GM23338 (cell line): ENCODE data around the gene RIT2.
"Not testable (repeated sequence)": the region's sequence is repeated elsewhere in the genome, so short reads cannot be mapped to it uniquely, and the experiment has no call there.

ENCODE experiments used
- TF ChIP-seq, protein P1 (sequence below), 2 experiments: fragments of 200-600 bp in 1 of 2; sonication (generic) in 1 of 2; conservative IDR thresholded peaks; 2 replicates each; pipeline versions ENCODE4 v1.5.1 to v1.6.1; 2016 to 2017; ENCODE audit warnings: antibody characterized with exemption in 2 of 2, low read depth in 2 of 2, mild to moderate bottlenecking in 2 of 2, moderate library complexity in 1 of 2
- TF ChIP-seq, protein P2 (sequence below): fragments of 250-450 bp; sonication (Bioruptor Pico); IDR thresholded peaks from 2 replicates; pipeline ENCODE4 v1.5.0; 2020; ENCODE audit warnings: mild to moderate bottlenecking, moderate library complexity

DNA sequence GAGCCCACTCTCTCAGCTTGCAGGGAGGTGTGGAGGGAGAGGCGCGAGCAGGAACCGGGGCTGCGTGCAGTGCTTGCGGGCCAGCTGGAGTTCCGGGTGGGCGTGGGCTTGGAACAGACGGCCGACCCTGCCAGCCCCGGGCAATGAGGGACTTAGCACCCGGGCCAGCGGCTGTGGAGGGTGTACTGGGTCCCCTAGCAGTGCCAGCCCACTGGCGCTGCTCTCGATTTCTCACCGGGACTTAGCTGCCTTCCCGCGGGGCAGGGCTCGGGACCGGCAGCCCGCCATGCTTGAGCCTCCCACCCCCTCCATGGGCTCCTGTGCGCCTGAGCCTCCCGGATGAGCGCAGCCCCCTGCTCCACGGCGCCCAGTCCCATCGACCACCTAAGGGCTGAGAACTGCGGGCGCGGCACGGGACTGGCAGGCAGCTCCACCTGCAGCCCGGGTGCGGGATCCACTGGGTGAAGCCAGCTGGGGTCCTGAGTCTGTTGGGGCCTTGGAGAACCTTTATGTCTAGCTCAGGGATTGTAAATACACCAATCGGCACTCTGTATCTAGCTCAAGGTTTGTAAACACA lies 320.2 kb downstream of the RIT2 start:
- TF ChIP-seq, protein P1, sequence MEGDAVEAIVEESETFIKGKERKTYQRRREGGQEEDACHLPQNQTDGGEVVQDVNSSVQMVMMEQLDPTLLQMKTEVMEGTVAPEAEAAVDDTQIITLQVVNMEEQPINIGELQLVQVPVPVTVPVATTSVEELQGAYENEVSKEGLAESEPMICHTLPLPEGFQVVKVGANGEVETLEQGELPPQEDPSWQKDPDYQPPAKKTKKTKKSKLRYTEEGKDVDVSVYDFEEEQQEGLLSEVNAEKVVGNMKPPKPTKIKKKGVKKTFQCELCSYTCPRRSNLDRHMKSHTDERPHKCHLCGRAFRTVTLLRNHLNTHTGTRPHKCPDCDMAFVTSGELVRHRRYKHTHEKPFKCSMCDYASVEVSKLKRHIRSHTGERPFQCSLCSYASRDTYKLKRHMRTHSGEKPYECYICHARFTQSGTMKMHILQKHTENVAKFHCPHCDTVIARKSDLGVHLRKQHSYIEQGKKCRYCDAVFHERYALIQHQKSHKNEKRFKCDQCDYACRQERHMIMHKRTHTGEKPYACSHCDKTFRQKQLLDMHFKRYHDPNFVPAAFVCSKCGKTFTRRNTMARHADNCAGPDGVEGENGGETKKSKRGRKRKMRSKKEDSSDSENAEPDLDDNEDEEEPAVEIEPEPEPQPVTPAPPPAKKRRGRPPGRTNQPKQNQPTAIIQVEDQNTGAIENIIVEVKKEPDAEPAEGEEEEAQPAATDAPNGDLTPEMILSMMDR (conservative IDR thresholded peaks at IDR 0.05; ENCODE audit: low read depth in 2 of 2) = not testable (repeated sequence)
- TF ChIP-seq, protein P2, sequence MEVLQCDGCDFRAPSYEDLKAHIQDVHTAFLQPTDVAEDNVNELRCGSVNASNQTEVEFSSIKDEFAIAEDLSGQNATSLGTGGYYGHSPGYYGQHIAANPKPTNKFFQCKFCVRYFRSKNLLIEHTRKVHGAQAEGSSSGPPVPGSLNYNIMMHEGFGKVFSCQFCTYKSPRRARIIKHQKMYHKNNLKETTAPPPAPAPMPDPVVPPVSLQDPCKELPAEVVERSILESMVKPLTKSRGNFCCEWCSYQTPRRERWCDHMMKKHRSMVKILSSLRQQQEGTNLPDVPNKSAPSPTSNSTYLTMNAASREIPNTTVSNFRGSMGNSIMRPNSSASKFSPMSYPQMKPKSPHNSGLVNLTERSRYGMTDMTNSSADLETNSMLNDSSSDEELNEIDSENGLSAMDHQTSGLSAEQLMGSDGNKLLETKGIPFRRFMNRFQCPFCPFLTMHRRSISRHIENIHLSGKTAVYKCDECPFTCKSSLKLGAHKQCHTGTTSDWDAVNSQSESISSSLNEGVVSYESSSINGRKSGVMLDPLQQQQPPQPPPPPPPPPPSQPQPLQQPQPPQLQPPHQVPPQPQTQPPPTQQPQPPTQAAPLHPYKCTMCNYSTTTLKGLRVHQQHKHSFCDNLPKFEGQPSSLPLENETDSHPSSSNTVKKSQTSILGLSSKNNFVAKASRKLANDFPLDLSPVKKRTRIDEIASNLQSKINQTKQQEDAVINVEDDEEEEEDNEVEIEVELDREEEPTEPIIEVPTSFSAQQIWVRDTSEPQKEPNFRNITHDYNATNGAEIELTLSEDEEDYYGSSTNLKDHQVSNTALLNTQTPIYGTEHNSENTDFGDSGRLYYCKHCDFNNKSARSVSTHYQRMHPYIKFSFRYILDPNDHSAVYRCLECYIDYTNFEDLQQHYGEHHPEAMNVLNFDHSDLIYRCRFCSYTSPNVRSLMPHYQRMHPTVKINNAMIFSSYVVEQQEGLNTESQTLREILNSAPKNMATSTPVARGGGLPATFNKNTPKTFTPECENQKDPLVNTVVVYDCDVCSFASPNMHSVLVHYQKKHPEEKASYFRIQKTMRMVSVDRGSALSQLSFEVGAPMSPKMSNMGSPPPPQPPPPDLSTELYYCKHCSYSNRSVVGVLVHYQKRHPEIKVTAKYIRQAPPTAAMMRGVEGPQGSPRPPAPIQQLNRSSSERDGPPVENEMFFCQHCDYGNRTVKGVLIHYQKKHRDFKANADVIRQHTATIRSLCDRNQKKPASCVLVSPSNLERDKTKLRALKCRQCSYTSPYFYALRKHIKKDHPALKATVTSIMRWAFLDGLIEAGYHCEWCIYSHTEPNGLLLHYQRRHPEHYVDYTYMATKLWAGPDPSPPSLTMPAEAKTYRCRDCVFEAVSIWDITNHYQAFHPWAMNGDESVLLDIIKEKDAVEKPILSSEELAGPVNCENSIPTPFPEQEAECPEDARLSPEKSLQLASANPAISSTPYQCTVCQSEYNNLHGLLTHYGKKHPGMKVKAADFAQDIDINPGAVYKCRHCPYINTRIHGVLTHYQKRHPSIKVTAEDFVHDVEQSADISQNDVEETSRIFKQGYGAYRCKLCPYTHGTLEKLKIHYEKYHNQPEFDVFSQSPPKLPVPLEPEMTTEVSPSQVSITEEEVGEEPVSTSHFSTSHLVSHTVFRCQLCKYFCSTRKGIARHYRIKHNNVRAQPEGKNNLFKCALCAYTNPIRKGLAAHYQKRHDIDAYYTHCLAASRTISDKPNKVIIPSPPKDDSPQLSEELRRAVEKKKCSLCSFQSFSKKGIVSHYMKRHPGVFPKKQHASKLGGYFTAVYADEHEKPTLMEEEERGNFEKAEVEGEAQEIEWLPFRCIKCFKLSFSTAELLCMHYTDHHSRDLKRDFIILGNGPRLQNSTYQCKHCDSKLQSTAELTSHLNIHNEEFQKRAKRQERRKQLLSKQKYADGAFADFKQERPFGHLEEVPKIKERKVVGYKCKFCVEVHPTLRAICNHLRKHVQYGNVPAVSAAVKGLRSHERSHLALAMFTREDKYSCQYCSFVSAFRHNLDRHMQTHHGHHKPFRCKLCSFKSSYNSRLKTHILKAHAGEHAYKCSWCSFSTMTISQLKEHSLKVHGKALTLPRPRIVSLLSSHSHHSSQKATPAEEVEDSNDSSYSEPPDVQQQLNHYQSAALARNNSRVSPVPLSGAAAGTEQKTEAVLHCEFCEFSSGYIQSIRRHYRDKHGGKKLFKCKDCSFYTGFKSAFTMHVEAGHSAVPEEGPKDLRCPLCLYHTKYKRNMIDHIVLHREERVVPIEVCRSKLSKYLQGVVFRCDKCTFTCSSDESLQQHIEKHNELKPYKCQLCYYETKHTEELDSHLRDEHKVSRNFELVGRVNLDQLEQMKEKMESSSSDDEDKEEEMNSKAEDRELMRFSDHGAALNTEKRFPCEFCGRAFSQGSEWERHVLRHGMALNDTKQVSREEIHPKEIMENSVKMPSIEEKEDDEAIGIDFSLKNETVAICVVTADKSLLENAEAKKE (CRISPR knock-in tag) = not testable (repeated sequence)
